Spleen (tissue), 13 donors: ENCODE measurements around the gene GPATCH4. TPM values are rescaled to one million over a fixed set of nuclear protein-coding genes. Genes with fewer than 3 reads are reported as not detected.

Source experiments
- DNase-seq: peaks from one replicate; pipeline ENCODE4 v3.0.0-alpha.2; 2020
- H3K27ac ChIP-seq, 8 donors: fragments of 200-600 bp; sonication (generic) in 7 of 8; 1 replicate in 4 of 8; 2 replicates in 4 of 8; pipeline versions ENCODE4 v1.5.0 to v1.8.0; 2016 to 2021; ENCODE audit warnings: inconsistent platforms in 4 of 8, mild to moderate bottlenecking in 4 of 8, moderate library complexity in 1 of 8
- H3K27me3 ChIP-seq, 7 donors: fragments of 200-600 bp; sonication (generic) in 6 of 7; replicated peaks in 1 of 7; 1 replicate in 4 of 7; 2 replicates in 3 of 7; pipeline versions ENCODE4 v1.5.0 to v1.8.0; 2016 to 2021; ENCODE audit warnings: inconsistent platforms in 3 of 7, mild to moderate bottlenecking in 1 of 7
- H3K36me3 ChIP-seq, 6 donors: fragments of 200-600 bp; sonication (generic) in 5 of 6; 1 replicate in 4 of 6; 2 replicates in 2 of 6; pipeline versions ENCODE4 v1.5.0 to v1.8.0; 2016 to 2021; ENCODE audit warnings: inconsistent platforms in 2 of 6
- H3K4me1 ChIP-seq, 6 donors: fragments of 200-600 bp; sonication (generic) in 5 of 6; 1 replicate in 3 of 6; 2 replicates in 3 of 6; pipeline versions ENCODE4 v1.5.0 to v1.8.0; 2016 to 2021; ENCODE audit warnings: inconsistent platforms in 3 of 6
- H3K4me3 ChIP-seq, 8 donors: fragments of 200-600 bp; sonication (generic) in 7 of 8; 1 replicate in 4 of 8; 2 replicates in 4 of 8; pipeline versions ENCODE4 v1.5.0 to v1.8.0; 2016 to 2021; ENCODE audit warnings: inconsistent platforms in 4 of 8, mild to moderate bottlenecking in 4 of 8, moderate library complexity in 2 of 8
- H3K9me3 ChIP-seq, 8 donors: fragments of 200-600 bp; sonication (generic) in 7 of 8; 1 replicate in 4 of 8; 2 replicates in 4 of 8; pipeline versions ENCODE4 v1.5.0 to v1.8.0; 2016 to 2021; ENCODE audit warnings: inconsistent platforms in 4 of 8
- CTCF ChIP-seq, 11 experiments: fragments of 200-600 bp in 7 of 11; fragments of 450-650 bp in 4 of 11; sonication (generic) in 4 of 11; IDR thresholded peaks in 8 of 11; conservative IDR thresholded peaks in 3 of 11; 1 replicate in 7 of 11; 2 replicates in 4 of 11; pipeline versions ENCODE4 v1.4.0 to v1.8.0; 2016 to 2021; ENCODE audit warnings: antibody characterized with exemption in 11 of 11, inconsistent platforms in 4 of 11, mild to moderate bottlenecking in 1 of 11
- POLR2A ChIP-seq, 3 donors: fragments of 450-650 bp; IDR thresholded peaks; one replicate each; pipeline ENCODE4 v1.5.1; 2017; ENCODE audit warnings: antibody characterized with exemption in 3 of 3, mild to moderate bottlenecking in 1 of 3
- POLR2AphosphoS5 ChIP-seq, 3 donors: sonication (generic); formaldehyde crosslinking; IDR thresholded peaks; one replicate each; pipeline ENCODE4 v1.5.1; 2017; ENCODE audit warnings: antibody characterized with exemption in 3 of 3
- WGBS, 5 donors: extraction: QIAGEN DNeasy Blood & Tissue Kit in 3 of 5; methylation state at CpG; one replicate each; pipeline versions ENCODE4 v1.1.5 to v1.1.7; 2013 to 2018; 5-methylcytosine and 5-hydroxymethylcytosine counted together
- intact Hi-C: fragments of 100-400 bp; cut with DNase I; formaldehyde crosslinking; loops from one replicate; pipeline ENCODE4 v1.15.0; 2023; ENCODE audit warnings: low total_unique reads
- long read RNA-seq, 2 donors: transcript quantifications; one replicate each; lab custom pipeline, GENCODE V29; 2026
- polyA plus RNA-seq, 3 donors: library from polyadenylated mRNA; stranded (reverse); fragments of 200-250 nt; gene quantifications; one replicate each; pipeline ENCODE4 v1.2.1, GENCODE V29; 2013
- total RNA-seq, 7 donors: library from RNA; depleted of rRNA in 3 of 7; stranded (reverse); fragments of >200 nt in 3 of 7; fragmentation: NEBNext Ultra II Directional in 4 of 7; extraction: Animal tissue kit (Norgen Biotek cat#: 25700) in 4 of 7; gene quantifications; one replicate each; pipeline versions ENCODE4 v1.1.0 to v1.2.1, GENCODE V29; 2016 to 2021
- donor health status: healthy with polysubstance abuse.
- donor health status: DM: no; HTN: no; CAD: no; lungs with moderate emphysema.
- donor health status: DM: no; HTN: no; CAD: no.
- donor health status: Bipolar disorder and iron deficiency.
- donor health status: healthy.
- donor health status: DM: no; HTN: no; CAD: no.
- donor health status: DM: yes; HTN: yes; CAD: no.

GPATCH4 gene
- total RNA-seq, result 10 to 100 TPM; 14.9 to 49.6 (median 26.2) TPM
- 10 to 100 TPM; 12.3 to 25.4 (median 13.8) TPM for polyA plus RNA-seq
- long read RNA-seq, donor 1, transcript GPATCH4-201 (8 exons, 1,972 nt), result major isoform, 9 of 10 reads
- long read RNA-seq, donor 1, partial matches to known transcripts, result 0 of 10 reads
- long read RNA-seq, donor 1, other reads (novel, unspliced or antisense), result 0 of 10 reads
- long read RNA-seq, donor 2, transcript GPATCH4-201 (8 exons, 1,972 nt), result major isoform, 9 of 21 reads
- long read RNA-seq, donor 2, partial matches to known transcripts, result 10 of 21 reads
- long read RNA-seq, donor 2, other reads (novel, unspliced or antisense), result 0 of 21 reads

GRCh38 chr1:156601122-156601830, at the start of gene GPATCH4:
Gene GPATCH4 (minus strand): TSS chr1:156601479.
- H3K36me3 ChIP-seq, result peaks cover 0 to 29% (median 25%) of the 10 kb centered on the region in 6 donors
- no peaks in the 10 kb centered on the region for H3K27me3 ChIP-seq
- intact Hi-C loops, result loop anchor here (10.0 kb wide), 1 partner anchor 116 kb away; no protein-coding TSS in a partner anchor
- WGBS, 5 donors, result 0 to 1% (median 0%) methylated on average over 17 to 35 of the region's 35 CpGs
- H3K4me3 ChIP-seq, result peak within 1 kb of the TSS; percentile 70 to 89 (median 80)
- no peaks in the 10 kb centered on the region for H3K9me3 ChIP-seq
- TF ChIP-seq POLR2A (IDR thresholded peaks at IDR 0.05) (no peak), POLR2AphosphoS5 (IDR thresholded peaks at IDR 0.05) (peak; percentile 55 to 85 (median 76)), CTCF (IDR thresholded peaks at IDR 0.05 in 8 of 11, conservative IDR thresholded peaks at IDR 0.05 in 3 of 11) (no peak)
- DNase-seq, result peak; percentile 93
- H3K4me1 ChIP-seq, result peaks cover 8 to 41% (median 28%) of the 10 kb centered on the region in 6 donors
- H3K27ac ChIP-seq, result peak within 1 kb of the TSS; percentile 71 to 88 (median 79)

GRCh38 chr1:156648951-156649350, 47.7 kb upstream of the GPATCH4 start:
- Histone ChIP-seq H3K4me3 (no peak overlapping the region), H3K36me3 (no peaks in the 10 kb centered on the region), H3K27ac (no peak overlapping the region), H3K27me3 (peaks cover 0 to 100% (median 26%) of the 10 kb centered on the region in 7 donors), H3K9me3 (no peaks in the 10 kb centered on the region), H3K4me1 (peaks cover 0 to 5% (median 0%) of the 10 kb centered on the region in 6 donors)
- TF ChIP-seq CTCF (IDR thresholded peaks at IDR 0.05 in 8 of 11, conservative IDR thresholded peaks at IDR 0.05 in 3 of 11) (no peak), POLR2A (IDR thresholded peaks at IDR 0.05) (no peak), POLR2AphosphoS5 (IDR thresholded peaks at IDR 0.05) (no peak)
- intact Hi-C loops, result no loop called here
- WGBS, 5 donors, result 11 to 33% (median 28%) methylated on average over 2 of the region's 2 CpGs
- no peak for DNase-seq

GRCh38 chr1:156648496-156648895, 47.2 kb upstream of the GPATCH4 start:
- no peak for TF ChIP-seq POLR2AphosphoS5 (IDR thresholded peaks at IDR 0.05)
- no peak for TF ChIP-seq CTCF (IDR thresholded peaks at IDR 0.05 in 8 of 11, conservative IDR thresholded peaks at IDR 0.05 in 3 of 11)
- no peak for TF ChIP-seq POLR2A (IDR thresholded peaks at IDR 0.05)
- H3K9me3 ChIP-seq, result no peaks in the 10 kb centered on the region
- peaks cover 0 to 10% (median 0%) of the 10 kb centered on the region in 6 donors for H3K4me1 ChIP-seq
- no peak overlapping the region for H3K4me3 ChIP-seq
- no peak overlapping the region for H3K27ac ChIP-seq
- H3K36me3 ChIP-seq, result no peaks in the 10 kb centered on the region
- WGBS, 5 donors, result 73 to 82% (median 80%) methylated on average over 8 to 10 of the region's 10 CpGs
- H3K27me3 ChIP-seq, result peaks cover 0 to 100% (median 26%) of the 10 kb centered on the region in 7 donors
- intact Hi-C loops, result no loop called here
- DNase-seq, result no peak

- Histone ChIP-seq H3K27ac (no peak overlapping the region), H3K27me3 (peaks cover 3 to 100% (median 31%) of the 10 kb centered on the region in 7 donors), H3K4me3 (no peak overlapping the region), H3K36me3 (no peaks in the 10 kb centered on the region), H3K4me1 (peaks cover under 1 to 13% (median 2%) of the 10 kb centered on the region in 6 donors), H3K9me3 (no peaks in the 10 kb centered on the region)
- TF ChIP-seq CTCF (IDR thresholded peaks at IDR 0.05 in 8 of 11, conservative IDR thresholded peaks at IDR 0.05 in 3 of 11) (no peak), POLR2AphosphoS5 (IDR thresholded peaks at IDR 0.05) (no peak), POLR2A (IDR thresholded peaks at IDR 0.05) (no peak)
- 70 to 80% (median 79%) methylated on average over 7 to 10 of the region's 10 CpGs for WGBS, 5 donors
- no peak for DNase-seq
- intact Hi-C loops, result no loop called here
These were observed 46.1 kb upstream of the GPATCH4 start for GRCh38 chr1:156647351-156647750.
